Memory B cell (primary cell): ENCODE measurements around the gene FLG2.
"Not testable (repeated sequence)": the region's sequence is repeated elsewhere in the genome, so short reads cannot be mapped to it uniquely, and the experiment has no call there.

Experiments
- ATAC-seq: fragments of 150-1000 bp; cut with Tn5 transposase; 2 replicates; pipeline ENCODE4 v1.10.0; 2021; ENCODE audit warnings: low read depth, mild to moderate bottlenecking, moderate library complexity
- DNase-seq, 2 donors: peaks; one replicate each; pipeline ENCODE4 v3.0.0; 2022; ENCODE audit warnings: low spot score in 2 of 2
- H3K27ac Mint-ChIP-seq: one replicate; pipeline ENCODE4 v1.8.0; 2022; ENCODE audit warnings: mild to moderate bottlenecking, moderate library complexity, mixed read lengths
- H3K27me3 Mint-ChIP-seq: one replicate; pipeline ENCODE4 v1.8.0; 2022; ENCODE audit warnings: mixed read lengths
- H3K36me3 Mint-ChIP-seq: one replicate; pipeline ENCODE4 v1.8.0; 2022; ENCODE audit warnings: mild to moderate bottlenecking, mixed read lengths
- H3K4me1 Mint-ChIP-seq: one replicate; pipeline ENCODE4 v1.8.0; 2022; ENCODE audit warnings: mixed read lengths
- H3K4me3 Mint-ChIP-seq: one replicate; pipeline ENCODE4 v1.8.0; 2022; ENCODE audit warnings: mild to moderate bottlenecking, moderate library complexity, mixed read lengths
- H3K9me3 Mint-ChIP-seq: one replicate; pipeline ENCODE4 v1.8.0; 2022; ENCODE audit warnings: mixed read lengths

FLG2 gene

DNA sequence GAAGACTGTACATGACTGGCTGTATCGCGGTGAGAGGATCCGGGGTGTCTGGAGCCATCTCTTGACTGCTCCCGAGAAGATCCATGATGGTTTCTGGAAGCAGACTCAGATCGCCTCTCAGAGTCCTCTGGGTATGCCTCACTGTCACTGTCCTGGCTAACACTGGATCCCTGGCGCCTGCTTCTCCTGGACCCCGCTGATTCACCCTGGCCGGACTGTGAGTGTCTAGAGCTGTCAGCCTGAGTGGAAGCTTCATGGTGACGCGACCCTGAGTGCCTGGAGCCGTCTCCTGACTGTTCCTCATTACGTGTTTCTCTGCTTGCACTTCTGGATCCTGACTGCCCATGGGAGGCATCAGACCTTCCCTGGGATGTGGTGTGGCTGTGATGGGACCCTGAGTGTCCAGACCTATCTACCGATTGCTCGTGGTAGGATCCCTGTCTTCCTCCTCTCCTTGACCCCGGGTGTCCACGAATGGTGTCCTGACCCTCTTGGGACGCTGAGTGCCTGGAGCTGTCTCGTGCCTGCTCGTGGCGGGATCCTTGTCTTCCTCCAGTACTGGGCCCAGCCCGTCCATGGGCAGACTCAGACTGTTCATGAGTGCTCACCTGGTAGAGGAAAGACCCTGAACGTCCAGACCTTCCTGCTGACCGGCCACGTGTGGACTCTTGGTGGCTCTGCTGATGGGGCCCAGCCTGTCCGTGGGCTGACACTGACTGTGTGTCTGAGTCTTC lies 56.5 kb downstream of the FLG2 start:
- H3K9me3 Mint-ChIP-seq, H3K27me3 Mint-ChIP-seq, H3K36me3 Mint-ChIP-seq, ATAC-seq, H3K4me3 Mint-ChIP-seq, H3K4me1 Mint-ChIP-seq, H3K27ac Mint-ChIP-seq, DNase-seq: not testable (repeated sequence)
